Measurements from ENCODE around the gene SHC4. TPM values are rescaled to one million over a fixed set of nuclear protein-coding genes. Genes with fewer than 3 reads are reported as not detected.

SHC4 gene
- total RNA-seq, 4 donors from 2014 or later = 1.8 to 2.3 (median 2.1) TPM

GRCh38 chr15:48945386-48945785, 18.3 kb downstream of the SHC4 start:
- Histone ChIP-seq H3K4me3 (no peak overlapping the region), H3K36me3 (no peaks in the 10 kb centered on the region), H3K4me1 (peaks cover 0 to 8% (median 0%) of the 10 kb centered on the region in 4 donors), H3K9me3 (no peaks in the 10 kb centered on the region), H3K27ac (replicated peaks in 1 of 4) (no peak overlapping the region), H3K27me3 (no peaks in the 10 kb centered on the region)
- WGBS = 79% methylated on average over 2 of the region's 2 CpGs
- TF ChIP-seq EP300 (IDR thresholded peaks at IDR 0.05) (no peak), POLR2AphosphoS5 (IDR thresholded peaks at IDR 0.05) (no peak), CTCF (IDR thresholded peaks at IDR 0.05) (no peak), POLR2A (IDR thresholded peaks at IDR 0.05; ENCODE audit: low read depth) (no peak)
- DNase-seq (ENCODE audit: extremely low spot score) = no peak
- intact Hi-C loops (cut with DNase I) = no loop called here

GRCh38 chr15:48941904-48942303, 21.8 kb downstream of the SHC4 start:
- H3K4me1 ChIP-seq = peaks cover 0 to 8% (median 0%) of the 10 kb centered on the region in 4 donors
- DNase-seq (ENCODE audit: extremely low spot score) = no peak
- no peaks in the 10 kb centered on the region for H3K9me3 ChIP-seq
- intact Hi-C loops (cut with DNase I) = no loop called here
- no peak overlapping the region for H3K4me3 ChIP-seq
- H3K27me3 ChIP-seq = no peaks in the 10 kb centered on the region
- TF ChIP-seq POLR2AphosphoS5 (IDR thresholded peaks at IDR 0.05) (no peak), POLR2A (IDR thresholded peaks at IDR 0.05; ENCODE audit: low read depth) (no peak), CTCF (IDR thresholded peaks at IDR 0.05) (no peak), EP300 (IDR thresholded peaks at IDR 0.05) (no peak)
- H3K36me3 ChIP-seq = no peaks in the 10 kb centered on the region
- H3K27ac ChIP-seq (replicated peaks in 1 of 4) = no peak overlapping the region
- WGBS = 86% methylated on average over 5 of the region's 5 CpGs

GRCh38 chr15:48940508-48940907, 23.2 kb downstream of the SHC4 start:
- H3K9me3 ChIP-seq = no peaks in the 10 kb centered on the region
- H3K27me3 ChIP-seq = no peaks in the 10 kb centered on the region
- no peak overlapping the region for H3K27ac ChIP-seq (replicated peaks in 1 of 4)
- H3K4me3 ChIP-seq = no peak overlapping the region
- TF ChIP-seq EP300 (IDR thresholded peaks at IDR 0.05) (no peak), CTCF (IDR thresholded peaks at IDR 0.05) (no peak), POLR2A (IDR thresholded peaks at IDR 0.05; ENCODE audit: low read depth) (no peak), POLR2AphosphoS5 (IDR thresholded peaks at IDR 0.05) (no peak)
- H3K4me1 ChIP-seq = peaks cover 0 to 3% (median 0%) of the 10 kb centered on the region in 4 donors
- no peak for DNase-seq (ENCODE audit: extremely low spot score)
- H3K36me3 ChIP-seq = no peaks in the 10 kb centered on the region
- intact Hi-C loops (cut with DNase I) = no loop called here
- 85% methylated on average over 6 of the region's 6 CpGs for WGBS

GRCh38 chr15:48939648-48940047, 24.1 kb downstream of the SHC4 start:
- no peak for TF ChIP-seq POLR2A (IDR thresholded peaks at IDR 0.05; ENCODE audit: low read depth)
- TF ChIP-seq CTCF (IDR thresholded peaks at IDR 0.05) = no peak
- no peak for TF ChIP-seq EP300 (IDR thresholded peaks at IDR 0.05)
- no peak for TF ChIP-seq POLR2AphosphoS5 (IDR thresholded peaks at IDR 0.05)
- H3K27ac ChIP-seq (replicated peaks in 1 of 4) = no peak overlapping the region
- no peak for DNase-seq (ENCODE audit: extremely low spot score)
- H3K4me3 ChIP-seq = no peak overlapping the region
- no peaks in the 10 kb centered on the region for H3K27me3 ChIP-seq
- 71% methylated on average over 3 of the region's 4 CpGs for WGBS
- no peaks in the 10 kb centered on the region for H3K9me3 ChIP-seq
- intact Hi-C loops (cut with DNase I) = no loop called here
- H3K36me3 ChIP-seq = no peaks in the 10 kb centered on the region
- no peaks in the 10 kb centered on the region for H3K4me1 ChIP-seq

GRCh38 chr15:48937886-48938285, 25.8 kb downstream of the SHC4 start:
- intact Hi-C loops (cut with DNase I) = no loop called here
- no peaks in the 10 kb centered on the region for H3K4me1 ChIP-seq
- TF ChIP-seq POLR2A (IDR thresholded peaks at IDR 0.05; ENCODE audit: low read depth) (no peak), CTCF (IDR thresholded peaks at IDR 0.05) (no peak), POLR2AphosphoS5 (IDR thresholded peaks at IDR 0.05) (no peak), EP300 (IDR thresholded peaks at IDR 0.05) (no peak)
- DNase-seq (ENCODE audit: extremely low spot score) = no peak
- H3K27ac ChIP-seq (replicated peaks in 1 of 4) = no peak overlapping the region
- no peaks in the 10 kb centered on the region for H3K27me3 ChIP-seq
- H3K36me3 ChIP-seq = no peaks in the 10 kb centered on the region
- 82% methylated on average over 2 of the region's 2 CpGs for WGBS
- H3K4me3 ChIP-seq = no peak overlapping the region
- no peaks in the 10 kb centered on the region for H3K9me3 ChIP-seq

All from esophagus muscularis mucosa (tissue), 4 donors.